ENCODE measurements around the gene SEMA5B.

The SEMA5B gene

GRCh38 chr3:122886251-122886650, 141.3 kb downstream of the SEMA5B start:
- no peak for DNase-seq

GRCh38 chr3:122882361-122882947, 145.1 kb downstream of the SEMA5B start:
- no peak for DNase-seq

GRCh38 chr3:122880624-122881023, 146.9 kb downstream of the SEMA5B start:
- no peak for DNase-seq

- no peak for DNase-seq
These were observed 147.4 kb downstream of the SEMA5B start for GRCh38 chr3:122880173-122880572.

- no peak for DNase-seq
These were observed 151.9 kb downstream of the SEMA5B start for GRCh38 chr3:122875547-122876127.

- no peak for DNase-seq
These were observed 153.6 kb downstream of the SEMA5B start for GRCh38 chr3:122873741-122874515.

- DNase-seq: no peak
These were observed 159.2 kb downstream of the SEMA5B start for GRCh38 chr3:122868322-122868721.

GRCh38 chr3:122864498-122864897, 163.1 kb downstream of the SEMA5B start:
- DNase-seq: no peak

- DNase-seq: no peak
These were observed 165.2 kb downstream of the SEMA5B start for GRCh38 chr3:122862381-122862780.

All from NCI-H774 (cell line).